Measurements from ENCODE around the gene SAMSN1.

DNA sequence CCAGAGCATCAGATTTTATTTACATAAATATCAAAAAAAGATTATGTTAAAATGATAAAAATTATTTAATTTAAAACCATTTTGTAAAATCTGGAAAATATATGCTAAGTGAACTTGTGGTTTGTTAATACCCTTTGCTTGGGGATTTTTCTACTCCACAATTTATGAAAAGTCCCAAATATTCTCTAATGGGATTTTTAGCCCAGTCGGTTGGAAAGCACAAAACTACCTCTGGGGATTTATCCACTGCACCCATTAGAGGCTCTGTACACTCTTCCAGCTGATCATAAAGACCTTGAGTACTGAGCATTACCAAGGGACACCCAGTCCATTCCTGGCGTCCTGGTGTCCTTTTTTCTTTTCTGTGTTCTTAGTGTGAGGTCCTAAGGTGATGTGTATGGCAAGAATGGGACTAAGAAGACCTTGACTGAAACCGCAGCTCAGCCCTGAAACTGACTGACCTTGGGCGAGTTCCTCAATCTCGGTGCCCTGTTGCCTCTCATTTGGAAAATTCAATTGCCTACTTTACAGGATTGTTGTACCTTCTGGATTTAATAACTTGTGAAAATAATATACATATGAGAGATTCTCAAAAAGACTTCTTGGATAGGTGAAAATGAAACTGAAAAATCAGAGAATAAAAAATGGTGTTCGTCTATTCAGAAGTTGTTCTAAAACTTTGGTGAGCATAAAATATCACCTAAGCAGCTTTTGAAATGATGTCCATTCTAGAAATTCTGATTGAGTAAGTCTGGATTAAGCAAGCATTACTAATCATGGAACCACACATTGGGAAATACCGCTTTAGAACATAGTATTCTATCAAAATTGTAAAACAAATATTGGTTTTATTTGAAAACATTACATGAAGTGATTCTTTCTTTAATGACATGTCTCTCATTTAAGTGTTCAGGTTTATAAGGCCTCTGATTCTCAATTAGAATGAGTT lies 21.5 kb upstream of the SAMSN1 start:
- TF ChIP-seq CTCF (IDR thresholded peaks at IDR 0.05; ENCODE audit: low read length) (no peak), EZH2 (IDR thresholded peaks at IDR 0.05; ENCODE audit: borderline replicate concordance, low read length) (no peak)

Data from OCI-LY1 (cell line).